NCI-H1930 (cell line): Measurements from ENCODE around the gene ABCA5.
"Not testable (repeated sequence)": the region's sequence is repeated elsewhere in the genome, so short reads cannot be mapped to it uniquely, and the experiment has no call there.

Source experiments
- DNase-seq, 2 experiments: peaks; one replicate each; lab custom pipeline; 2025; lab: John Stamatoyannopoulos, UW

ABCA5 gene

GRCh38 chr17:69325518-69326376 lies 1.2 kb downstream of the ABCA5 start:
- DNase-seq, result no peak

- no peak for DNase-seq
These were observed 3.1 kb downstream of the ABCA5 start for GRCh38 chr17:69323806-69324205.

GRCh38 chr17:69320908-69321238 lies 6.1 kb downstream of the ABCA5 start:
- DNase-seq, result no peak

DNA sequence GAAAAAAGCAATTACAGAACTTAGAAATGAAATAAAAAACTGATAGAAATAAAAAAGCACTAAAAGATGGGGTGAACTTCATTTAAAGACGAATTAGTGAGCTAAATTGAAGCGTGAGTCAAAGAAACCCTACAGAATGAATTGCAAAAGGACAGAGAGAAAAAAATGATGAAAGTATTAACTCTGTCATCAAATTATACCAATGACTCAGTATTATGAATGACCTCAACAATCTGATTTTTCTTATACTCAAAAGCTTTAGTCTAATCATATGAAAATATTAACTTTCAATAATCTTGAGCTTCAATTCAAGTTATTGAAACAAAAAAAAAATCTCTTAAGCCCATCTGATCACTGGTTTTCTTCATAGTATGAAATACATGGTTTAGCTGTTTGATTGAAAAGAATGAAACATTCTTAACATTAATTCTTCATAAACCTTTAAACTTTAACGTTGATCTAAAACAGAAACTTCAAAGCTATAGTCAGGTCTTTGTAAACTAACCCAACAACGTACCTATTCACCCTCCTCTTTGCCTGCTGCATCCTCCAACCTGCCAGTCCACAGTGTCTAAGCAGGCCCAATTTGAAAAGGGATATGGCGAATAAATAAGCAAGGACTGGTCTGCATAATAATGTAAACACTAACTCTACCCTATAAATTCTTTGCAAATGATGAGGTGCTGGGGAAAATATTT lies 6.6 kb downstream of the ABCA5 start:
- DNase-seq, result no peak

GRCh38 chr17:69317625-69318024 lies 9.3 kb downstream of the ABCA5 start:
- no peak for DNase-seq

DNA sequence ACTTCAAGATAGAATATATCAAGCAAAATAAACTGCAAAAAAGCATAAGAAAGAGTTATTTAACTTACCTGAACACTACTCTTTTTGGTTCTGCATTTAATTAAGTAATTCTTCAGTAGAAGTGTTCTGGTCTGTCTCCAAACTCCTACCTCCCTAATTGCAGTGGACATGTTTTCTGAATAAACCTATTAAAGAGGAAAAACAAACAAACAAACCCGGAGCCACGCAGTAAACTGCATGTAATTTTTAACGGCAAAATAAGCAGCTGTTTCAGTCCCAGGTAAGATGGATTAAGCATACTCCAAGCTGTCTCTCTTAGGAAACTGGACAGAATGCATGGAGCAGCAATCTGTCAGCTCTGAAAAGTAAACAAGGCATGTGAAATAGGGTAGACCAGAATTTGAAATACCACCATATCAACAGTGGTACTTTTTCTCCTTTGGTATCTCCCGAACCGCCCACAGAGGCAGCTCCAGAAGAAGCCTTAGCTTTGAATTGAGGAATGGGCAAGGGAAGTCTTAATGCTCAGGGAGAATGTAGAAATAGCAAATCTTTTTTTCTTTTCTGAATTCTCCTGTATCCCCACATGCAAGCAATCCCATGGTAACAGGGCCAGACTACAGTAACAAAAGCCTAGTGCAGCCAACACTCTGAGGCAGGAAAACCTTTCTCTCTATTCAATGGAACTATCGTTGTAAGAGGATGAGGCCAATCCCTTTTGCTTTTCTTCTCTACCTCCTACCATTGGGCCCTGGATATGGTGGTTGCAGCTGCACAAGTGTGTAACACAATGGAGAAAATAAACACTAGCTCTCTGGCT lies 12.5 kb downstream of the ABCA5 start:
- peak; percentile 58 to 65 for DNase-seq

- no peak for DNase-seq
These were observed 21.8 kb downstream of the ABCA5 start for GRCh38 chr17:69305177-69305576.

GRCh38 chr17:69302682-69303081 lies 24.3 kb downstream of the ABCA5 start:
- DNase-seq, result no peak

DNA sequence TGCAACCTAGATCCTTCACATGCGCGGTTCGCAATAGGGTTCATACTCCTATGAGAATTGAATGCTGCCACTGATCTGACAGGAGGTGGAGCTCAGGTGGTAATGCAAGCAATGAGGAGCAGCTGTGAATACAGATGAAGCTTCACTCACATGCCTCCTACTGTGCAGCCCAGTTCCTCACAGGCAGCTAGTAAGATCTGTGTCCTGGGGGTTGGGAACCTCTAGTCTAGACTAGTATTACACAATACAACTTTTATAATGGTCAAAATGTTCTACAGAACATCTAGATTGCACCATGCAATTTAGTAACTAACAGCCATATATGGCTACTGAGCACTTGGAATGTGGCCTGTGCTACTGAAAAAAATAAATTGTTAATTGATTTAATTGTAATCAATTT lies 26.7 kb downstream of the ABCA5 start:
- DNase-seq, result no peak

- not testable (repeated sequence) for DNase-seq
These were observed 28.7 kb downstream of the ABCA5 start for GRCh38 chr17:69298120-69298722.

- no peak for DNase-seq
These were observed 39.8 kb downstream of the ABCA5 start for GRCh38 chr17:69287168-69287567.

- DNase-seq, result no peak
These were observed 40.7 kb downstream of the ABCA5 start for GRCh38 chr17:69286257-69286656.

- DNase-seq, result no peak
These were observed 42.3 kb downstream of the ABCA5 start for GRCh38 chr17:69284646-69285045.

DNA sequence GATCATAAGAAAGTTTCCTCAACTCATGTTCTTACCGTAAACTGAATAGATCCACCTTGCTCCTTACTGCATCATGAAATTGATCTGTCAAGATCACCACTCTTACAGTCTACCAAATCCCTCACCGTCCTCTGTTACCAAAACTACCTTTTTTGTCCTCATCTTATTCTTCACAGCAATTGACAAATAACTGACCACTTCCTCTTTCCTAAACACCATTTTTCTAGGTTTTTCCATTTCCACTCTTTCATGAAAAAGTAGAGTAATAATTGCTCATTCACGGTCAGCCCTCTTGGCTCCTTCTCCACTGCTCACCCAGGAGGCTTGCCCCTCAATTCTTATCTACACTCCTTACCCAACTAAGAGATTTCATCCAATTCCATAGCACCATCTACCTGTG lies 44.9 kb downstream of the ABCA5 start:
- DNase-seq, result no peak

DNA sequence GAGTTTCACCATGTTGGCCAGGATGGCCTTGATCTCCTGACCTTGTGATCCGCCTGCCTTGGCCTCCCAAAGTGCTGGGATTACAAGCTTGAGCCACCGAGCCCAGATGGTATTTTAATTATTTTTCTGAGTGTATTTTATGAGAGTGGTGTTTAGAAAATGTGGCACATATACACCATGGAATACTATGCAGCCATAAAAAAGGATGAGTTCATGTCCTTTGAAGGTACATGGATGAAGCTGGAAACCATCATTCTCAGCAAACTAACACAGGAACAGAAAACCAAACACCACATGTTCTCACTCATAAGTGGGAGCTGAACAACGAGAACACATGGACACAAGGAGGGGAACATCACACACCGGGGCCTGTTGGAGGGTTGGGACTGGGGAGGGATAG lies 50.7 kb downstream of the ABCA5 start:
- DNase-seq, result not testable (repeated sequence)

DNA sequence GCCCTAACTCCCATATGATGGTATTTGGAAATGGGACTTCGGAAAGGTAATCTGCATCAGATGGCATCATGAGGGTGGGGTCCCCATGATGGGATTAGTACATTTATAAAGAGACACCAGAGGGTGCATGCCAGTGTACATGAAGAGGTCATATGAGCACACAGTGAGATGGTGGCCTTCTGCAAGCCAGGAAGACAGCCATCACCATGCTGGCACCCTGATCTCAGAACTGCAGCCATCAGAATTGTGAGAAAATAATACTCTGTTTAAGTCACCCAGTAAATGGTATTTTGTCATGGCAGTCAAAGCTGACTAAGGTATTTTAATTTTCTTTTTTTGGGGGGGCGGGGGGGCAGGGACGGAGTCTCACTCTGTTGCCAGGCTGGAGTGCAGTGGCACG lies 51.2 kb downstream of the ABCA5 start:
- DNase-seq, result no peak

DNA sequence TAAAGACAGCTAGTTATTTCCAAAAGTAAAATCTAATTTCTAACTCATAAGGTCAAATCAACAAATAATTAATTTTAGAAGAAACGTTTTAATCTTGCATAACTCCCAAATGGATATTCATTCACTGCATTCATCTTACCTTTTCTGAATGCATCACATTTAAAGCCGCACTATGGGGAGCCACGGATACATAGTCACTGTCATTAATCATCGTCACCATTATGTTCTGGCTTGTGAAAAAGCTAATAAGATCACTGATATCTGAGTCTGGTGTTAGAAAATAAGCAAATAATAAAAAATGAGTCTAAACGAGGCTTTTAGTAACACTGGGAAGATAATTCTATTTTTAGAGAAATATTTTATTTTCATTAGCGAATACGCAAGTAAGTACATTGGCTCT lies 55.9 kb downstream of the ABCA5 start:
- no peak for DNase-seq

DNA sequence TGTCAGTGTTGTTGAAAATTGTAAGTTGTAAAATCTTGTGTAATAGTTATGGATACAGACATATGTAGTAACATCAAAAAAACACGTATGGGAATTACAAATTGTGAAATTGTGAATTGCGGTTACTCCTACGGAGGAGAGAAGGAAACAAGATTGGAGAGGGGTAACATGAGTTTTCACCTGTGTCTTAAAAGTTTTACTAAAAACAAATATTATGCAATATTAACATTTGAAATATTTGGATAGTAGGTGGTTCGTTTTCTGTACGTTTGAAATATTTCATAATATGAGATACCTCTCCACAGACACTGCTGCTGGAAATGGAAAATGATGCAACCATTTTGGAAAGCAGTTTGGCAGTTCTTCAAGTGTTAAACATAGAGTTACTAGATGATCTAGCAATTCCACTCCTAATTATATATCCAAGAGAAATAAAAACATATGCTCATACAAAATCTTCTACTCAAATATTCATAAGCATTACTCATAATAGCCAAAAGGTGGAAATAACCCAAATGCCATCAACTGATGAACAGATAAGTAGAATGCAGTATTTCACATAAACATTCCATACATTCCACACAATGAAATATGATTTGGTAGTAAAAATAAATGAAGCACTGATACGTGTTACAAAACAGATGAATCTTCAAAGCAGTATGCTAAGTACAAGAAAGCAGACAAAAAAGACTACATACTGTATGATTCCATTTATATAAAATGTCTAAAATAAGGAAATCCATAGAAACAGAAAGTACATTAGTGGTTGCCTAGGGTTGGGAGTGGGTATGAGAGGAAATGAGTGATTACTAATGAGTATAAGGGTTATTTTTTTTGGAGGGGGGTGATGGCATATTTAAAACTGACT lies 57.6 kb downstream of the ABCA5 start:
- no peak for DNase-seq

DNA sequence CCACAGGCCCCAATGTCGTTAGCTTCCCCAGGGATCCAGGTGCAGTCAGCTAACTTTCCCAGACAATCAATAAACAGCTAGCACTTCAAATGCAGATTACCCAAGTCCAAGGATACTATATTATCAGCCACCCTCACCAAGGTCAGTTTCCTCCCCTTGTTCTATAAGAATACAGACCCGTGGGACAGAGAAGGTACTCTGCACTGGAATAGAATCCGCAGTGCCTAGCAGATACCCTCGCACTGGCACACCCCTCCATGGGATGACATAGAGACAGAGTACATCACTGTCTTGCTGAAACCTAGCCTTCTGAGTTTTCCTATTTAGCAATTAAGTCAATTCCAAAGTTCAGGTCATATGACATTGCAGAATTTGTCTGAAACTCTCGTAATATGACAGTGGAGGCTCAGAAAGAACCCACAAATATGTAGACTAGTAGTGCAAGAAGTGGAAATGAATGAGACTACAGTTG lies 58.4 kb downstream of the ABCA5 start:
- DNase-seq, result no peak

DNA sequence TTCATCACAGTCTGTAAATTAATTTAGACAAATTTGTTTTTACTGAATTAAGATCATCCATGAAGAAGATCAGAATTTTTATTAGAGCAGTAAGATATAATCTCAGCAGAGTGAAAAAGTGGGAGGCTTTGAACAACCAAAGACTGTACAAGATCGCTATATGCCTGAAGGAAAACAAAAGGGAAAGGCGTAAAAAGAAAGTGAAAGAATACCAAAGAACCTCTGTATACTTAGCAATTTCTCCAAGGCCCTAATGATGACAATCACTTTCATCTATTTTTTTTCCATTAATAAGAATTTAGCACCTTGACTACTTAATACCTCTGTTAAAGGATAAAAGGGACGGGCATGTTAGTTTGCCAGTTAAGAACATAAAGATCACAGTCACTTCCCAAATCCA lies 59.7 kb downstream of the ABCA5 start:
- DNase-seq, result no peak

DNA sequence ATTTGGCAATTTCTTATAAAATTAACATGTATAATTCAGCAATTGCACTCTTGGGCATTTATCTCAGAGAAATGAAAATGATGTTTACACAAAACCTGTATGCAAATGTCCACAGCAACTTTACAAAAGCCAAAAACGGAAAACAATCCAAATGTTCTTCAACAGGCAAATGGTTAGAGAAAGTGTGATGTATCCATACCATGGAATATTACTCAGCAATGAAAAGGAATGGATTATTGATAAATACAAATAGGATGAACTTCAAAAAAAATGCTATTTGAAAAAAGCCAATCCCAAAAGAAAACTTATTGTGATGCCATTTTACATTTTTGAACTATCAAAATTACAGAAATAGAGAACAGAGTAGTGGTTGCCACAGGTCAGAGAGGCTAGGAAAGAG lies 61.1 kb downstream of the ABCA5 start:
- no peak for DNase-seq
